ENCODE data around the gene PTRHD1.
"Not testable (repeated sequence)": the region's sequence is repeated elsewhere in the genome, so short reads cannot be mapped to it uniquely, and the experiment has no call there.

The PTRHD1 gene, protein sequence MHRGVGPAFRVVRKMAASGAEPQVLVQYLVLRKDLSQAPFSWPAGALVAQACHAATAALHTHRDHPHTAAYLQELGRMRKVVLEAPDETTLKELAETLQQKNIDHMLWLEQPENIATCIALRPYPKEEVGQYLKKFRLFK
- long read RNA-seq, donor 1, transcript PTRHD1-201 (2 exons, 1,105 nt): major isoform, 127 of 148 reads
- long read RNA-seq, donor 1, partial matches to known transcripts: 21 of 148 reads
- long read RNA-seq, donor 1, other reads (novel, unspliced or antisense): 0 of 148 reads
- long read RNA-seq, donor 2, transcript PTRHD1-201 (2 exons, 1,105 nt): major isoform, 95 of 95 reads
- long read RNA-seq, donor 2, partial matches to known transcripts: 0 of 95 reads
- long read RNA-seq, donor 2, other reads (novel, unspliced or antisense): 0 of 95 reads
- long read RNA-seq, donor 3, transcript PTRHD1-201 (2 exons, 1,105 nt): major isoform, 40 of 40 reads
- long read RNA-seq, donor 3, partial matches to known transcripts: 0 of 40 reads
- long read RNA-seq, donor 3, other reads (novel, unspliced or antisense): 0 of 40 reads
- long read RNA-seq, donor 4, transcript PTRHD1-201 (2 exons, 1,105 nt): major isoform, 59 of 67 reads
- long read RNA-seq, donor 4, partial matches to known transcripts: 8 of 67 reads
- long read RNA-seq, donor 4, other reads (novel, unspliced or antisense): 0 of 67 reads
- long read RNA-seq, donor 5, transcript PTRHD1-201 (2 exons, 1,105 nt): major isoform, 70 of 78 reads
- long read RNA-seq, donor 5, partial matches to known transcripts: 8 of 78 reads
- long read RNA-seq, donor 5, other reads (novel, unspliced or antisense): 0 of 78 reads
- long read RNA-seq, donor 6, transcript PTRHD1-201 (2 exons, 1,105 nt): major isoform, 74 of 83 reads
- long read RNA-seq, donor 6, partial matches to known transcripts: 9 of 83 reads
- long read RNA-seq, donor 6, other reads (novel, unspliced or antisense): 0 of 83 reads
- long read RNA-seq, donor 7, transcript PTRHD1-201 (2 exons, 1,105 nt): major isoform, 105 of 105 reads
- long read RNA-seq, donor 7, partial matches to known transcripts: 0 of 105 reads
- long read RNA-seq, donor 7, other reads (novel, unspliced or antisense): 0 of 105 reads
- long read RNA-seq, donor 8, transcript PTRHD1-201 (2 exons, 1,105 nt): major isoform, 63 of 63 reads
- long read RNA-seq, donor 8, partial matches to known transcripts: 0 of 63 reads
- long read RNA-seq, donor 8, other reads (novel, unspliced or antisense): 0 of 63 reads

DNA sequence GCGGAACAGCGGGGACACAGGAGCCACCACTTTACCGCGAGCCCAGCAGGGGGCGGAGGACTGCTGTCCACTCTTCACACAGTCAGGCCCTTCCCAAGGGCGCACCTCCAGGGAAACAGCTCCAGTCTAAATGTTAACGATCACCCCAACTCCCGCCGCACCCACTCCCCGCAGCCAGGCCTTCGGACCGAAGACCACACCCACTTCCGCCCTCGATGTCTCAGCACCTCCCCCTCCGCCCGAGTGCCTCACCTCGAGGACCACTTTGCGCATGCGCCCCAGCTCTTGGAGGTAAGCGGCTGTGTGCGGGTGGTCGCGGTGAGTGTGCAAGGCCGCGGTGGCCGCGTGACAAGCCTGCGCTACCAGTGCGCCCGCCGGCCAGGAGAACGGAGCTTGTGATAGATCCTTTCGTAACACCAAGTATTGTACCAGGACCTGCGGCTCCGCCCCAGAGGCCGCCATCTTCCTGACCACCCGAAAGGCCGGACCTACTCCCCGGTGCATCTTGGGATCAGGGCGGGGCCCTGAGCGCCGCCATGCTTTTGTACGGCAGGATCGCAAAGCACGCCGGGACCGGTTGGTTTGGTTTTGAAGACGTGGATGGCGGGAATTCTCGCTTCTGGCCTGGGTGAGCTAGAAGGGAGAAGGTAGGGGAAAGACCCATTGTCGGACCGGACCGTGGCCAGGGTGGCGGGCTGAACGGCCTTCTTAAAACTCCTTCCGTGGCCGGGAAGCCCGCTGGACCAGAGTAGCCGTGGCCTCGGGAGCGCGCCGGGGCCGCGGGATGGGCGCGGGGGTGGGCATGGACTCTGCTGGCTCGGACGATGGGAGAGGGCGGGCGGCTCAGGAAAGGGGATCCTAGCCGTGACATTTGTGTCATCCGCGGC lies at the start of gene PTRHD1, which contains the start of gene CENPO:
PTRHD1 (minus strand) TSS at position 518 of the 887 bp plus-strand sequence; CDS start at position 504, 14 bp downstream.
CENPO (plus strand) TSS at position 552 of the 887 bp plus-strand sequence. CDS start 495 bp downstream, outside the sequence.
- DNase-seq: peak; percentile 100

DNA sequence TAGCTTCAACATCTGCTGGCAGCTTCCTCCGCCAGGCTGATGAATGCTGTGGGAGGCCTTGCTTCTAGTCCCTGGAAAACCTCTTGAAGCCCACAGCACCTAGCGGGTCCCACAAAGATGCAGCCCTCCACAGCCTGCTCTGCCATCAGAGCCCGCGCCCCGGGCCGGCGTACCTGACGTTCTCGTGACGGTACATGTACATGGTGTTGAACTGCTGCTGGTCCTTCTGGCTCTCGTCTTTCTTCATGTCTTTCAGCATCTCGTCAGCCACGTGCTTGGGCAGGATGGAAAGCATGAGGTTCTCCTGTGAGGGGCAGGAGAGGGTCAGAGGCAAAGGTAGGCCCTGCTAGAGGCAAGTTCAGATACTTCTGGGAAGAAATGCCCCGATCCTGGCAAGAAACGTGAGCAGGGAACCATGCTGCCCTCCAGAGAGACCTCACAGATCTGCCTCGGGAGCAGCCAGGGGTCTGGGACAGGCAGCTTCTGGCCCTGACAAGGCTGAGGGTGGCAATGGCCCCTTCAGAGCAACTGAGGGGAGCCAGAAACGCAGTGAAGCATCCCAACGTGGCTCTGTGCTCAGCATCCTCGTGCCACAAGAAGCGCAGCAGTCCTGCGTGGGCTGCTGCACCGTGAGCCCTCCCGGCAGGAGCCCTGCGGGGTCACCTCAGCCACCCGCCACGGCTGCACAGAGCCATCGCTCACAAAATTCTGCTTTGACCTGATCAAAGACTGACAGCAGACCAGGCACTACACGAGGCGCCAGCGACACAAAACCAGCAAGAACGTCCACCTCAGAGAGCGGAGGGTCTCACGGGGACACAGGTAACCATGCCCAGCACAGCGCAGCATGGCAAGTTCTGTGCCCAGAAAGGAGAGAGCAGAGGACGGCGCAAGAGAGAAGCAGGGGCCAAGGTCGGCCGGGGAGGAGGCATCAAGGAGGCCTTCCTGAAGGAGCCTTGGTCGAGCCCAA lies 49.2 kb upstream of the PTRHD1 start:
- DNase-seq: no peak

DNA sequence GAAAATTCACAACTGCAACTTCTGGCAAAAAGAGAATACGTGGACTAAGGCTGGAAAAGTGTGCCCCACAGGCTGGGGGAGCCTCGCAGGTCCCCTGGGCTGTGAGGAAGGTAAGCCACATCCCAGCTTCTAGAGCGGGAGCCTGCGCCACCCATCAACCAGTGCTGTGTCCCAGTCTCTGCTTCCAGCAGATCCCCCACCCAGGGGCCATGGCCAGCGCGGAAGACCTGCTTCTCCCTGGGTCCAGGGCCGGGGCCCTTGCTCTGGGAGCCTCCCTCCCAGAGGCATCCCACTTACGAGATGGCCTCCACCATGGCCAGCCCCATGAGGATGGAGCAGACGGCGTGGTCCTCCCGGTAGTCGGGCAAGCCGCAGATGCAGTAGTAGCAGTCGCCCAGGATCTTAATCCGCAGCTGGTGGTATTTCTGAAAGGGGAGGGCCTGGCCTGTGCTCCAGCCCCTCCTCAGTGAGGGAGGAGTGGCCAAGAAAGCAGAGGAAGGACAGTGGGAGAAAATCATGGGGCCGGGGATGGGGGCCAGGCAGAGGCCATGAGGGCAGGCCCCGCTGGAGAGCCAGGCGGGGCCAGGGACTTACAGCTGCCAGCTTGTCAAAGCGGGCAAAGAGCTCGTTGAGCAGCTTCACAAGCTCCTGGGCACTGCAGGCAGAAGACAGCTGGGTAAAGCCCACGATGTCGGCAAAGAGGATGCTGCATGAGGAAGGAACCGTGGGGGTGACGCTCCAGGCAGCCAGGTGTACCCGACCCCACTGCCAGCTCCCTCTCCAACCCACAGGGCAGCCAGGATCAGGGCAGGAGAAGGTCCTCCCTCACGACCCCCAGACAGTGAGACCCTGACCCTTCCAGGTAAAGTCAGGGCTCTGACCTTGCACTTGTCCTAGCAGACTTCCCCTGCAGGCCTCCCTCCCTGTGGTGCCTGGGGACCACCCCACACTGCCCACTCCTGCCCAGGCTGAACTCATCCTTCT lies 48.1 kb upstream of the PTRHD1 start:
- no peak for DNase-seq

DNA sequence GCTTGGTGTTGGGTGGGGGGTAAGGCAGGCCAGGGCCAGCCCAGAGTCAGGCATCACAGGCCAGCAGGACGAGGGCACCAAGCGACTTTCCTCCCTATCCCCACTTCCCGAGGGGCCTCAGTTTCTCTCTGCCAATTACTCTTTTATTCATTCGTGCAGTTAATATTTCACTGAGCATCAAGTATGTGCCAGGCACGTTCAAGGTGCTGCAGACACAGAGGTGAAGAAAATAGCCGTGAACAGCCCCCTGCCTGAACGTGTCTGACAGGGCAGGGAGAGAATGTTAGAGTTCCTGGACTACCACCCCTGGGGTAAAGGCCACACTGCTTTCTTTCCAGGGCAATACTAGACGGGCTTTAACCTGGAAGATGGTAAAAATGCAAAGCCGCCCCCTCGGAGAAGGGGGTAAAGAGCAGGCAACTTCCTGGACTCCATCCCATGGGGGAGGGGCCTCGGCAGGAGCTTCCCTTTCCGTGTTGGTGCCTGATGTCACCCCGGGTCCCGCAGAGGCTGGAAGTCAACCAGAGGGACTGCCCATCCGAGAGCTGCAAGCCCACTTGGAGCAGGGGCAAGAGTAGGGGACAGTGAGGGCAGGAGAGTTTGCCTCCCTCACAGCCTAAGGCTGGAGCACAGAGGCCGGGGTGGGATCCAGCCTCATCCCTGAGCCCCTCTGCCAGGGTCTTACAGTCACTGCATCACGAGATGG lies 47.1 kb upstream of the PTRHD1 start:
- no peak for DNase-seq

DNA sequence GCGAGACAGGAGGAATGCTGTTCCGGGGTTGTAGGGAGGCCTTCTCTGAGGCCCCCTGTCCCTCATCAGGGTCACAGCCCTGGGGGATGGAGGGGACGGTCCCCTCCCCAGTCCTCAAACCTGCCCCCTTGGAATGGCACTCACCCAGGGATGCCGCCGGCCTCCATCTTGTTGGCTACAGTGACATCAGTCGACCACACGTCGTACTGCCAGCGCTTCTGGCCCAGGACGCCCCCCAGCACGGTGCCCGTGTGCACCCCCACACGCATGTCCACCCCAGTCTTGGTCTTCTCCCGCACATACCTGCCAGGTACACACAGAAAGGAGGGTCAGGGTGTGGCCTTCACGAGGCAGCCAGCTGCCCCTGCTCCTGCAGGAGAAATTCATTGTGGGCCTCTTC lies 46.5 kb upstream of the PTRHD1 start:
- no peak for DNase-seq

DNA sequence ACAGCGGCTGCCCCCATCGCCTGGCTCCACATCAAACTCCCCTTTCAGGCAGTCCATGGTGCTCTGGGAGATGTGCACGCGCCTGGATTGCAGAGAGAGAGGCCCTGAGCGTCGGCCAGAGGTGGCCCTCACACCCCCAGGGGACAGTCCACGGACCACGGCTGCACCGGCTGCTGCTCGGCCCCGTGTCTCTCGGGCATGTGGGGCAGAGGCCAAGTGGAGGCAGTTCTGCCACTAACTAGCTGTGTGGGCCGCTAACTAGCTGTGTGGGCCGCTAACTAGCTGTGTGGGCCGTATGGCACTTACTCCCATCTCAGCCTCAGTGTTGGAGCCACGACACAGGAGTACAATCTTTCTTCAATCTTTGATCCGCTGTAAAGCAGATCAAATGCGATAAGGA lies 45.4 kb upstream of the PTRHD1 start:
- DNase-seq: no peak

DNA sequence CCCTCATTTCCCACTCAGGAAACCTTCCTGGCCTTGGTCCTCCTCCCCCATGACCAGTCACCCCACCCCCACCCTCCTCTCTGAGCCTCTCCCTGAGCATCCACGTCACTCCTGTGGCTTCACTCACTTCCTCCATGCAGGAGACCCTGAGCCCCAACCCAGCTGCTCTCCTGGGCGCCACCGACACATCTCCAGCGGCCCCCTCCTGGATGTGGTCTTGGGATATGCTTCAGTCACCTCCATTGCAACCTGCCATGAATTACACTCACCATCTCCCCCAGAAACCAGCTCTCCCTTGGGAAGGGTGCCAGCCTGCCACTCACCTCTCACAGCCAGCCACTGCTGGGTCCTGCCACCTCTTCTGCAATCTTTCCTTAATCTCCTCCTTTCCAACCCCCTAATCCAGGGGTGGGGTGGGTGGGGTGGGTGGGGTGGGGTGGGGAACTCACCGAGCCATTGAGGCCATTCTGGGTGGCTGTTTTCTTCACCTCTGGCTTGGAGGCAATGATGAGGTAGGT lies 44.9 kb upstream of the PTRHD1 start:
- DNase-seq: no peak

DNA sequence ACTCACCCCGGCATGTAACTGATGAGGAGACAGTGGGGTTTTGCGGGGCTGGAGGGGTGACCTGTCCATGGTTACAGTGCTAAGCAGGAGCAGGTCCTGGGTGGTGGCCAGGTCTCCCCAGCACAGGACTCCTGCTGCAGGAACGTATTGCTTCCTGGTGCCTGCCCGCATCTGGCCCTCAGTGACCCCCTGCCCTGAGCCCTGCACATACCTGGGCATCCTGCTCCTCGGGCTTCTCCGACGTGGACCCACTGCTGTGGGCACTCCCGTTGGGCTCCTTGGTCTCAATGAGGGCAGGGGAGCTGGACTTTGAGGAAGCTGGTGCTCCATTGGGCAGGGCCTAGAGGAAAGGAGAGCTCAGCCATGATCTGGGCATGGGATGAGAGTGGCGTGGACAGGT lies 43.5 kb upstream of the PTRHD1 start:
- DNase-seq: no peak

DNA sequence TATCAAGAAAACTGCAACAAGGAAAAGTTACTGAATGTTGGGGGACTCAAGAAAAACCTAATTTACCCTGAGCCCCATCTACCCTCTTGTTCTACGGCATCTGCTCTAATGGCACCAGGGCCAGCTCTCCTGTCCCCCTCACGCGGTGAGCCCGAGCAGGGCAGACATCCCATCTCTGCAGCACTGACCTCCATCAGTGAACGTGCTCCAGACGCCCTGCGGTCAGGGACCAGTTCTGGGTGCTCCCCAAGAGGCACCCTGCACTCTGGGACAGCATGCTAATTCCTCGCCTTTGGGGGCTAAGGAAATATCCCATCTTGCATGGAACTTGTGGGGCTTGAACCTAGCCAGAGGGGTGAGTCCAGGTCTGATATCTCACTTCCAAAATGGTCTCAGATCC lies 43.0 kb upstream of the PTRHD1 start:
- DNase-seq: no peak

DNA sequence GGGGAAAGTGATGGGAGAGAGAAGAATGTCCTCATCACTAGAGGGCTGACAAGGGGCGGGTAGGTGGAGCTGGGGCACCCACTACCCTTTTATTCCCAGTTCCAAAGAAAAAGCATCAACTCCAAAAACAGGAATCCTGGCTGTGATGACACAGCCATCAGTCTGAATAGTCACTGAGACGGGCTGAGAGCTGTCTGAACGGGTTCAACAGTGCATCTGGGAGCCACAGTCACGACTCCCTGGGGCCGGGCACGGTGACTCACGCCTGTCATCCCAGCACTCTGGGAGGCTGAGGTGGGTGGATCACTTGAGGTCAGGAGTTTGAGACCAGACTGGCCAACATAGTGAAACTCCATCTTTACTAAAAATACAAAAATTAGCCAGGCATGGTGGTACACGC lies 42.2 kb upstream of the PTRHD1 start:
- DNase-seq: not testable (repeated sequence)

DNA sequence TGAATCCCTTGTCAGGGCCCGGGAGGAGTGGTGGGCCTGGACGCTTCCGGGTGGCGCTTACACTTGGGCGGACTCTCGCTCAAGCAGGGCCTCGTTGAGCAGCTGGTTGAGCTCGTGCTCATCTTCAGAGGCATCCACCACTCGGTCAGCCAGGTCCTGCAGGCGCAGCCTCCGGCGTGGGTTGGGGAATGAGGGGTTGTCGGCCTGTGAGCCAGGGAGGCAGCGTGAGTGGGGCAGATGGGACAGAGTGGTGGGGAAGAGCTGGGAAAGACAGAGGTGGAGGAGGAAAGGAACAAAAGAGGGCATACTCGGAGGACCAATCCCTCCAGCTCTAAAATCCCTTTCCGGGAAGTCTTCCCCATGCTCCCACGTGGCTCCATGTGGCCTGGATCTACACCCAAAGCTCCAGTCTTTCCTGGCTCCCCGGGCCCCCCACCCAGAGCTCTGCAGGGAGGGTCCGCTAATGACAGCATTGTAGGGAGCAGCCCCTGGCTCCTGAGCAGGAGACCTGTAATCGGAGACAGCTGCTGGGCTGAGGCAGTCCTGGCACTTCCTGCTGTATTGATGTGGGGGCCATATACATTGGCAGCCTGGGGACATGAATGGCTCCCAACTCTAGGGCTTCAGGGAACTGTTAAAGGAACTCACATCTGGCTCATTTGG lies 41.7 kb upstream of the PTRHD1 start:
- no peak for DNase-seq

DNA sequence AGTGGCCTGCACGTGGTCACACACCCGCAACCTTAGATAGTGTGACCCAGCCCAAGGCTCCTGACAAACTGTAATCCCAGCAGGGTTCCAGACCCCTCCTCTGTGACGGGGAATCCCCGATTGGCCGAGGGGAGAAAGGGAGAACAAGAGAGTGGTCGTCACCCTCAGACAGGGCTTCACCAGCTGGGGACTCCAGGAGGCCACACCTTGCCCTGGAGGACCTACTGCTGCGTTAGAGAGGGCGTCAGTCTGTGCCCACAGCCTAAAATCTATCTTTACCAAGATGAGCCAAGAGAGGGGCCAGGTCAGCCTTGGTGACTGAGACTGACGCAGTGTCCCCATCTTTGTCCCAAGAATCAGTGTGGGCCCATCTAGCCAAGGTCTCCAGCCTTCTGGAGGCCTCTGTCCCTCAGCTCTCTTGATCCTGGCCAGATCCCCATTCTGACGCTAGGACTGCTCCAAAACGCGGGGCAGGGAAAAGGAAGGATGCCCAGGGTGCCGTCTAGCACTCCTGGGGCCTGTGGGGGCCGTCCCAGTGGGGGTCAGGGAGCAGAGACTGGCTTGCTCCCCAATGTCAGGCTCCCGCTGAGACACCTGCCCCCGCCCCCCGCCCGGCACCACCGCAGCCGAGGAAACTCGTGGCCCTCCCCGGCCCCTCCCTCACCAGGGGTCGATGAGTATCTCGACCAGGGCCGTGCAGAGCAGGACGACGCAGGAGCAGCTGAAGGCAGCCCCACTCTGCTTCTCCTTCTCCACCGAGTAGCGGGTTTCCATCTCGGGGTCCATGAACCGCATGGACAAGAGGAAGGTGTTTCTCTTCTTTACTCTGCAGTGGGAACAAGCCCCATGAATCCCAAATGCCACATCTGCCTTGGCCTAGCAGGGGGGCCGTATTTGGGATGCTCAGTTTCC lies 40.9 kb upstream of the PTRHD1 start:
- DNase-seq: no peak

DNA sequence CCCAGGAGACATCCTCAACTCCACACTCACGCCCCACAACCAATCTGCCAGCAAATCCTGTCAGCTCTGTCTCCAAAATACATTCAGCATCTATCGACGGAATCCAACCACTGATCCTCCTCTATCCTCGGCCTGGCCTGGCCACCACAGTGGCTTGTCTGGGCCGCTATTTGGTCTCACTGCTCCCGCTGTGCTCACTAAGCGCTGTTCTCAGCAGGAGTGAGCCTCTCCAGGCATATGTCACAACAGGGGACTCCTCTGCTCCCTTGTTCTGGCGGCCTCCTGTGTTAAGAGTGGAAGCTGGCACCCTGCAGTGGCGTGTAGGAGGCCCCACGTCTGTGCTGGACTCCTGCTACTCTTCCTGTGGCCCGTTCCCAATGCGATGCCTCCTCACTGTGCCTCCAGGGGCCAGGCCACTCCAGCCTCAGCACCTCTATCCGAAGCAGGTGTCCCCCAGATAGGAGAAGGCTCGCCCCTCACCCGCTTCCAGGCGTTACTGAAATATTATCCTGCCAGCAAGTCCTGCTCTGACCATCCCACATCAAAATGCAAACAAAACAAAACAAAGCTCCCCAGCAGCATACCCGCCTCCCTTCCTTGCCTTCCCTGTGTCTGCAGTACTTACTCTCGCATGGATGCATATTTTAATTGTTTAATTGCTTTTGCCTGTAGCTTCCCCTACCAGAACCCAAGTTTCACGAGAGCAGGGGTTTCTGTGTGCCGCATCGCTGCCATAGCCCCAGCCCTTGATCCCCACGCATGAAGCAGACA lies 39.9 kb upstream of the PTRHD1 start:
- DNase-seq: no peak

DNA sequence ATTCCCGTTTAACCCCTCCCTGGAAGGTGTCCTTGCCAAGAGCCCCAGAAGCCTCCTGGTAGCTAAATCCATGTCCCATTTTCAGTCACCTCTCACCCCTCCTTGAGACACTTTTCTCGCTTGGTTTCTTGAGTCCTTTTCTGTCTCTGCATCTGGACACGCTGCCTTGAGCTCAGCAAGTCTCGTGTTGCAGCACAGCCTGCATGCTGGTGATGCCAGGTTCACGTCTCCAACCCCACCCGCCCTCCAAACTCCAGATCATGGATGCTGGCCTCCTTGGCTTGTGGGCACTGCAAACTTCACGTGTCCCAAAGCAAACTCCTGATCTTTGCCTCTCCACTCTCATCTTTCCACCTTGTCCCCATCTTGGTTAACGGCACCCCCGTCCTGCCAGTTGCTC lies 39.3 kb upstream of the PTRHD1 start:
- no peak for DNase-seq

DNA sequence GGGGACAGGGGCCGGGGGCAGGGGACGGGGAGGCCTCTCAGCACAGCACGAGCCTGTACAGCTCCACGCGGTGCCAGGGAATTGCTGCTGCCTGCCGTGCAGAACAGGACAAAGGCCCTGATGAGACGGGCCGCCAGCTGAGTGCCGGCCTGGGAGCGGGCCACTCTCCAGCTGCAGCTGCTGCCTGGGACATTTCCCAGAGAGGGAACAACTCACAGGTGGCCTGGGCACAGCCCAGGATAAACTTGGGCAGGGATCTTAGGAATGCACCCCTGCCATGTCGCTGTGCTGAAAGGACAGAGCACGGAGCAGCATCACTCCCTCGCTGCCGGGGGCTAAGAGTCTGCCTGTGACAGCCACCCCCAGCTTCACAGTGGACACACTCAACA lies 38.9 kb upstream of the PTRHD1 start:
- no peak for DNase-seq

All from right kidney (tissue), 9 donors.